Measurements from ENCODE around the gene FGD5.

The FGD5 gene

DNA sequence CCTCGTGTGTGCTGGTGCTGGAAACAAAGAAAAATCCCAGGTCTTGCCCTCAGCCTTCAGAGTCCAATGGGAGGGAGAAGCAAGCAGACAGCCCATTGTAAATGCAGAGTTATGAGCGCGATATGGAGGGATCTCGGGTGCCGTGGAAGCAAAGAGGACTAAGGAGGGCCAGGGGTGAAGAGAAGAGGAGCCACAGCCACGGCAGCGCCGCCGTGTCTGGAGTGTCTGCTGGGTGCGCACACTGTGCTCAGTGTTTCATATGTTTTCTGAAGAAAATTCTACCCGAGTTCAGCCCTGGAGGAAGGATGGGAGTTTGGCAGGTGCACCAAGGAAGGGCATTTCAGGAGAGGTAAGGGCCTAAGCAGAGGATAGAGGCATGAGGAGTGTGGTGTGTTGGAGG lies 92.9 kb downstream of the FGD5 start:
- no peak for DNase-seq

DNA sequence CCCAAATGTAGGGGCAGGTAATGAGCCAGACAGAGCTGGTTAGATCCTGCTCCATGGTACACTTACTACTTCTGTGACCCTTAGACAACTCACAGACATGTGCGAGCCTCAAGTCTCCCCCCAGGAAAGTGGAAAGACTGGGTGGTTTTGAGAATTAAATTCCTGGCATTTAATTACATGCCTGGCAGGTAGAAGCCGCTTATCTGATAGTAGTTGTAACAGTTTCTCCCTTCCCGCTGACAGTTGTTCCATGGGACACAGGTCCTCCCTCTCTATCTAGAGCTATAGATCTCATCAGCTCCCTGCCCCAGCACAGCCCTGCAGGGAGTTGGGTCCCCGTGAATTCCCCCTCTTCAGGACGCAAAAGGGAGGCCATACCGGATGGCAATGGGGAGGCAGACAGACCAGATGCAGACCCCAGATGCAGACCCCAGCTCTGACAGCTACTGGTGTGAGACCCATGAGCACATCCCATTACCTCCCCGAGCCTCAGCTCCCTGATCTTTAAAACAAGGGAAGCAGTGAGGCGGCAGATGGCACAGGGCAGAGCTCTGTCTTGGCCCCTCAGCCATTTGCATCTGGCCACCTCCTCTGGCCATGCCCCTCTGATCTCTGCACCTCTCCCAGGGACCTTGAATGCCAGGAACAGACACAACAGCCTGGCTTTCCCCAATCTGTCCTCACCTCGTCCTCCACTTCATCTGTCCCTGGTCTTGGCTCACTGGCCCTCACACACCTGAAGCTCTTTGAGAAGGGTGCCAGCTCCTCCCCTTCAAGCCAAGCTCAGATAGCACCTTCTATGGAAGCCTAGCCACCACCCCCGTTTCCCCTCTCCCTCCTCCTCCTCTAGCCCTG lies 94.5 kb downstream of the FGD5 start:
- DNase-seq: no peak

DNA sequence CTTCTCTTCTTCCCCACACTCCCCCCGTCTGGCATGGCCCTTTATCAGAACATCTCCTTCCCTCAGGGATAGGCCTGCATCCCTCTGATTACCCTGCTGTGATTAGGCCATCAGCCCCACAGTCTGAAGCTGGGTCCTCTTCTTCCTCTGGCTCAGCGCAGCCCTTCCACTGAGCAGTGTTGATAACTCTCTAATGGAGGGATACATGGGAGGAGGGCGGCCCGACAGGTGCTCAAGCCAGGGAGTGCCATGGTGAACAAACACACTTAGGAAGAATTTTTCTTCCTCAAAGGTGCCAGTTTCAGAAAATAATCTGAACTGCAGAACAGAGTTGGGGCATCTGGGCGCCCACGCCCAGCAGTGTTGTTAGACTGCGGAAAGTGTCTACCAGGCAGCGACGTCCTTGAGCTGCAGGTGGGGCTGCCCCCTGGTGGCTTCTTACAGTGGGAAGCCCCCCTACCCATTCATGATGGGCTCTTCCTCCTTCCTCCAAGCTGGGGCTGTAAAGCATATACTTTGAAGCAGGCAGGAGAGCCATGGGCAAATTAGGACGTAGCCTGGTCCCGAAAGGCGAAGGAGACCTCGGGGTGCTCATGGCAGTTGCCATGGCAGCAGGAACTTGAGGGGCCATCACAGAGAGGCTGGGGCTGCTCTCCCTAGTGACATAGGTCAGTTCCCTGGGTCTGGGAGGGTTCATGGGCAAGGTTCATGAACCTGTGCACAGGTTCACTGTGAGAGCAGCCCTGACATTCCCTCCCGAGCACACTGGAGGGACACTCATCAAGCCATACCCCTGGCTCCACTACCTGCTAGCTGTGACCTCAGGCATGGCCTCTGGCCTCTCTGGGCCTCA lies 95.4 kb downstream of the FGD5 start:
- no peak for DNase-seq

DNA sequence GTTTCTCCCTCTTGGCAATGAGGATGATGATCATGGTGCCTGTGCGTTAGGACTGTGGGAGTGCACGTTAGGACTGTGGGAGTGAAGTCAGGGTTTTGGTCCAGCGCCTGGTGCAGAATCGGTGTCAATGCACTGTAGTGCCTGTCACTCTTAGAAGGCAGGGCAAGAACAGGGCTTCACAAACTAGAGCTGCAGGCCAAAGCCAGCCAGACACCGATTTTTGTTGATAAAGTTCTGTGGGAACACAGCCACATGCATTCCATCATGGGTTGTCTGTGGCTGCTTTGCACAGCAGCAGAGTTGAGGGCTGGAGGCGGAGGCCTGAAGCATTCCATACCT lies 96.0 kb downstream of the FGD5 start:
- DNase-seq: no peak

DNA sequence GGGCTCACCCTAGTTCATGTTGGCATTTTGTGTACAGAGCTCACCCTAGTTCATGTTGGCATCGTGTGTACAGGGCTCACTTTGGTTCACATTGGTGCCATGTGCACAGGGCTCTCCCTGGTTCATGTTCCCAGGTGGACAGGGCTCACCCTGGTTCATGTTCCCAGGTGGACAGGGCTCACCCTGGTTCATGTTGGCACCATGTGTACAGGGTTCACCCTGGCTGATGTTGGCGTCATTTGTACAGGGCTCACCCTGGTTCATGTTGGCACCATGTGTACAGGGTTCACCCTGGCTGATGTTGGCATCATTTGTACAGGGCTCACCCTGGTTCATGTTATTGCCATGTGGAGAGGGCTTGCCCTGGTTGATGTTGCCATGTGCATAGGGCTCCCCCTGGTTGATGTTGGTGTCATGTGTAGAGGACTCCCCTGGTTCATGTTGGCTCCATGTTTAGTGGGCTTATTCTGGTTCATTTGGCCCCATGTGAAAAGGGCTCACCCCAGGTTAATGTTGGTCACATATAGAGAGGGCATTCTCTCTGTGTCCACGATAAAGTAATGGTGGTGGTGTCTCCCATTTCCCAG lies 97.0 kb downstream of the FGD5 start:
- DNase-seq: no peak

DNA sequence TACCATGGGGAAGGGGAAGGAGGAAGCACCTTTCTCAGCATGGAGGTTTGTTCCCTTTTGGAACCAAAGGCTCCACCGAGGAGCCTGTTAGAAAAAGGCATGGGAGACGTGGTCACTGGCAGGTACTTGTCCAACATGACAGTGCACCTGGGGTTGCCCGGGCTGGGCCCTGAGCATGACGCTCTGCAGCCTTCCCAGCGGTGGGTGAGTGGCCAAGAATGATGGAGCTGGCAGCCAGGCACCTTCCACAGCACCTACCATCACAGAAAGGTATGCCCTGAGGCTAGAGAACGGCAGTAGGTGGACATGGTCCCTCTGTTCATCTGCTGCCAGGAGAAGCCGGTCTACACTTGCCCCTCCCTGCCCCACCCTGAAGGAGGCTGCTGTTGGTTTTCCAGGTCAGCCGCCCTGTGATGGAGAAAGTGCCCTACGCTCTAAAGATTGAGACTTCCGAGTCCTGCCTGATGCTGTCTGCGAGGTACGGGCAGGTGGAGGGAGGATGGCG lies 99.6 kb downstream of the FGD5 start:
- DNase-seq: no peak

DNA sequence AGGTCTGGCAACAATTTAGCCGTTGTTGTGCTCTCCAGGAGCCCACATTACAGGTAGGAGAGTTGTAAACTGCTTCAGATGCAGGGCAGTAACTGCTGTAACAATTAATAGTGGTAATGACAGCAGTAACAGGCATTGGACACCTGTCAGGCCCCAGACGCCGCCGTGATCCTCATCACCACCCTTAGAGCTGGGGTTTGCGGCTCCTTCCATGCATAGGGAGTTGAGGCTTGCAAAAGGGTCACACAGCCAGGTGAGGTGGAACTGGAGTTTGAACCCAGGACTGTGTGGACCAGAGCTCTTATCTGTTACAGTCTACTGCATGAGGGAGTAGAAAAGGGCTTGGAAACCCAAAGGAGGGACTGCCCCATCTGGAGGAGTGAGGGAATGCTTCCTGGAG lies 101.8 kb downstream of the FGD5 start:
- no peak for DNase-seq

DNA sequence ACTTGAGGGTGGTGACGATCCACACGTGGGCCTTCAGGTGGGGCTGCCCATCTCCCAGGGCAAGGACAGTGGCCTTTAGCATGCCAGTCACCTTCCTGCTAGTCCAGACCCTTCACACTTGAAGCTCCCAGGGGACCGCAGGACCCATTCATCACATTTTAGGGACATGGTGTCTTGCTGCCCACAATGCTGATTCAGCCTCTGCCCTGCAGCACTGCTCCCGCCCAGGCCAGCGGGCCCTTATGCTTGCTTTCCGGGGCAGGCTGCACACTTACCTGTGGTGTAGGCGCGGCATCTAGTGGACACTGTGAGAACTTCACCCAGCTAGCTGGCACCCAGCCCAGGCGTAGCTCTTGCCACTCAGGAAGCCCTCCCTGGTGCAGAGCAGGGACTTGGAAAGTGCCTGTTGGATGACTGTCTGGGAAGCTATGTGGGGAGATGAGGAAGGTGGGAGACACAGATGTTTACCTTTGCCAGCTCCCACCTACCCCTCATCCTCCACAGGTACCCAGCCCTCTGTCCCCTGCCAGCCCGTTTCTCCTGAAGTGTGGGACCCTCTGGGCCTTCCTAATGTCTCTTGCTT lies 102.4 kb downstream of the FGD5 start:
- peak; percentile 74 for DNase-seq

DNA sequence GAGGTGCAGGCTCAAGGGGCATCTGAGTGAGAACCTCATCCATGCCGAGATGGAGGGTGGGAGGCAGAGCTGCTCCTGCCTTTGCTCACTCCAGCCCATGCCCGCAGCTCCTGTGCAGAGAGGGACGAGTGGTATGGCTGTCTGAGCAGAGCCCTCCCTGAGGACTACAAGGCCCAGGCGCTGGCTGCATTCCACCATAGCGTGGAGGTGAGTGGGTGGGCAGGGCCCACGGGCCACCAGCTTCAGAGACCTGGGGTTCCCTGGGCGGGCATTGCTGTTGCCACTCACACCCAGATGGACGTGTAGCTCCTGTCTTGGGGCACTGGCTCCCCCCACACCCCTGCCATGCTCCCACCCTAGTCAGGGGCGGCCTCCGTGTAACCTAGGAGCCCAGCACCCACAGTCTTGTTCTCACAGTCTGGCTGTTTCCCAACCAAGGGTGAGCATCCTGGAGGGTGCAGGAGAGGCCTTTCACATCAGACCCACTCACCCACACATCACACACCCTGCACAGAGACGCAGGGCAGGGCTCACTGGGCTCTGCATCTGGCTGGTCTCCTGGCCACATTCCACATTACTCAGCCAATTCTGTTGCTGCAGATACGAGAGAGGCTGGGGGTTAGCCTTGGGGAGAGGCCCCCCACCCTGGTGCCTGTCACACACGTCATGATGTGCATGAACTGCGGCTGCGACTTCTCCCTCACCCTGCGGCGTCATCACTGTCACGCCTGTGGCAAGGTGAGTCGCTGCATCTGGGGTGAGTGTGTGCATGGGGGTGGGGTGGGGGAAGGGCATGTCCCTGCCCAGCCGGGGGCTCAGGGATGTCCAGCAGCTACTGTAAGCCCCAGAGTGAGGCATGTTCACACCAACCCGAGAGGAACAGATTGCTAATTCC lies 103.3 kb downstream of the FGD5 start:
- no peak for DNase-seq

DNA sequence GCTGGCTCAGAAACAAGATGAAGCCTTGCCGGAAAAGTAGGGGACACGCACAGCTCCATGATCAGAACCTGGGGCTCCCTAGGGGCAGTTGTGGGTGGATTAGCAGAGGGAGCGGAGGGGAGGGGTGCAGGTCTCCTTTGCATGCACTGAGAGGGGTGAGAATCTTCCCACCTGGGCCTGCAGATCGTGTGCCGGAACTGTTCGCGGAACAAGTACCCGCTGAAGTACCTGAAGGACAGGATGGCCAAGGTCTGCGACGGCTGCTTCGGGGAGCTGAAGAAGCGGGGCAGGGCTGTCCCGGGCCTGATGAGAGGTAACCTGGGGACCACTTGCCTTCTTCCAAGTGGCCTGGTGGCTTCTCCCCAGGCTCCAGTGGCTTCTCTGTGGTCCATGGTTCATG lies 104.1 kb downstream of the FGD5 start:
- no peak for DNase-seq

DNA sequence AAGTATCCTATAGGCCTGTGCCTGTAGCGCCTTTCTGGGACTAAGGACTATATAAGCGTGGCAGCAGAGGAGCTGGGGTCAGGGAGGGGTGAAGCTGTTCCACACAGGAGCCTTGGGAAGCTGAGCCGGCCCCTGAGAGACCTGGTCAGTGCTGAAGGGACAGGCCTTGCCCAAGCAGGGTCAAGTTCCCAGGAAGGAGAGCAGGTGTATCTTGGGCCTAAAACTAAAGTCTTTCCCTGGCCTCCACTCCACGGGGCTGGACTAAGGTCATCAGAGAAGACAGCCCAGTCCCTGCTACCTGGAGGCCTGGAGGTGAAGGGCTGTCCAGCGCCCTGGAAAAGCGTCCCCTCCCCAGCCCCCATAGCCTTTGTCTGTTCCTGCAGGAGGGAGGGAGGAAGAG lies 104.7 kb downstream of the FGD5 start:
- DNase-seq: no peak

DNA sequence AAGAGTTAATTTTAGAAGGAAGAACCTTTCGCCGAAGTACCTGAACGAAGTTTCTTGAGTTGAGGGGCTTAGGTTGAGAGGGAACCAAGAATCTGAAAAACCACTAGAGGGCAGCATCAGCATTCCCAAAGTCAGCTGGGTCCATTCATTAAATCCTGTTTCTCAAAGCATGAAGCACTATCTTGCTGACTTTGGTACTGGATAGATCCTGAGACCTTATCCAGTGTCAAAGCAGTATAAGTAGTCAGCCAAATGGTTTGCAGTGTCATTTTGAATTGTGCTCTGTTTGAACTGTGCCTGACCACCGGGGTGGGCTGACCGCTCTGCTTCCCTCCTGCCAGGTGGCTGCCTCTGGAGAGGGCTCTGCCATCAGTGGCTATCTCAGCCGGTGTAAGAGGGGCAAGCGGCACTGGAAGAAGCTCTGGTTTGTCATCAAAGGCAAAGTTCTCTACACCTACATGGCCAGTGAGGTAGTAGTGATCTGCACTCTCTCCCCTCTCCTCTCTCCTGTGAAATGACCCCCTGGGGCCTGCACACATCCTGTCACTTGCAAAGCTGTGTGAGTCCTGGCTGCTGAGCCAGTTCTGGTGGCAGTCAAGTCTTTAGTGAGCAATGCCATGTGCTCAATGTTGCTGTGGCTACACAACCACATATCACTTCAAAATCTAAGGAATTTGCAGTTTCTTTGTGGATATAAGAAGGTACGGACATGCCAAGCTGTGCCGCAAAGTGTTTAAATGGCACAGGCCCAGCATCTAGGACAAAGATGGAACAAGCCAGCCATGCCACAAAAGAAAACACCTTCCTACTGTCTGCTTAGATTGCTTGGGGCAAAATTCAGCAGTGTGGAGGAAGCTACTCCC lies 107.2 kb downstream of the FGD5 start:
- peak; percentile 38 for DNase-seq

DNA sequence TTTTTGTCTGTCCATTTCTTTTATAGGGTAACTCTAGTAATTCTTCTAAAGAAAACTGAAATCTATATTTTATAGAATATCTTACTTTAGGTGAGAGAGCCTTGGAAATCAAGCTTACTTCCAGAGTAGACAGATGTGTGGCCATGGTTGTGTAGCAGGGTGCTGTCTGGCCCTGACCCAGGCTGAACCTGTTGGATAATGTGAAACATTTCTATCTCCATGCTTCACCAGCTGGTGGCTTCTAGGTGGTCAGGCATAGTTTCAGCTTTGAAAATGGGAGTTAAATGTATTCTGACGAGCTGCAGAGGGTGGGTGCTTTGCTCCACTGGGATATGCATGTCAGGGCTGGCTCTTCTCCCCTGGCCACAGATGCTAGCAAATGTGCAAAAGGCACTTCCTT lies 107.8 kb downstream of the FGD5 start:
- no peak for DNase-seq

DNA sequence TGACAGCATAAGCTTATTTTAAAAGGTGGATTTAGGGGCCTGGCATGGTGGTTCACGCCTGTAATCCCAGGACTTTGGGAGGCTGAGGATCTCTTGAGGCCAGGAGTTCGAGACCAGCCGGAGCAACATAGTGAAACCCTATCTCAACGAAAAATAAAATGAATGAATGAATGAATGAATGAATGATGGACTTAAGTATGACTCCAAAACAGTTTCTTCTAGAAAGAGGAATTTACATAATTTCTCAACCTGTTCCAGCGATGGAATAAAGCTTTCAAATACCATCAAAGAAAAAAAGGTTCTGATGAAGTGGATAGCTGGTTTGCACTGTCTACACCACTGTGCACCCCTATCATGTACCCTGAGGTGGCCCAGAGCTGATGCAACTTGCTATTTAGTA lies 108.5 kb downstream of the FGD5 start:
- no peak for DNase-seq

DNA sequence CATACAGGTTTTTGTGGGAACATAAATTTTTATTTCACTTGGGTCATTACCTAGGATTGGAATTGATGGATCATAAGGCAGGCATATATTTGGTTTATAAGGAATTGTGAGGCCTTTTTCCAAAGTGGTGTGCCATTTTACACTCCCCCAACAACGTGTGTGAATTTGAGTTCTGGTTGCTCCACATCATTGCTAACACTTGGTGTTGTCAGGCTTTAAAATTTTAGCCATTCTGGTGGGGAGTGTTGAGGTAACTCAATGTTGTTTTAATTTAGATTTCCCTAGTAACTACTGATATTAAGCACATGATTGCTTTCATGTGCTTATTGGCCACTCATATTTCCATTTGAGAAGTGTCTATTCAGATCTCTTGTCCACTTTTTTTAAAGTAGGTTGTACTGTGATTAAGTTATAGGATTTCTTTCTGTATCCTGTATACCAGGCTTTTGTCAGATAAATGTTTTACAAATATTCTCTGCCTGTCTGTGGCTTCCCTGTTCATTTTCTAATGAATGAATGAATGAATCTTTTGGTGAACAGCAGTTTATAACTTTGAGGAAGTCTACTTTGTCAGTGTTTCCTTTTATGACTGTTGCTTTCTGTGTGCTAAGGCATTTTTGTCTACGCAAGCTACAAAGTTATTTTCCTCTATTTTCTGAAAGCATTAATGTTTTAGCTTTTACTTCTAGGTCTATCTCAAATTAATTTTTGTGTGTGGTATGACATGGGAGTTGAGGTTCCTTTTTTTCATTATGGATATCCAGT lies 110.7 kb downstream of the FGD5 start:
- DNase-seq: no peak

DNA sequence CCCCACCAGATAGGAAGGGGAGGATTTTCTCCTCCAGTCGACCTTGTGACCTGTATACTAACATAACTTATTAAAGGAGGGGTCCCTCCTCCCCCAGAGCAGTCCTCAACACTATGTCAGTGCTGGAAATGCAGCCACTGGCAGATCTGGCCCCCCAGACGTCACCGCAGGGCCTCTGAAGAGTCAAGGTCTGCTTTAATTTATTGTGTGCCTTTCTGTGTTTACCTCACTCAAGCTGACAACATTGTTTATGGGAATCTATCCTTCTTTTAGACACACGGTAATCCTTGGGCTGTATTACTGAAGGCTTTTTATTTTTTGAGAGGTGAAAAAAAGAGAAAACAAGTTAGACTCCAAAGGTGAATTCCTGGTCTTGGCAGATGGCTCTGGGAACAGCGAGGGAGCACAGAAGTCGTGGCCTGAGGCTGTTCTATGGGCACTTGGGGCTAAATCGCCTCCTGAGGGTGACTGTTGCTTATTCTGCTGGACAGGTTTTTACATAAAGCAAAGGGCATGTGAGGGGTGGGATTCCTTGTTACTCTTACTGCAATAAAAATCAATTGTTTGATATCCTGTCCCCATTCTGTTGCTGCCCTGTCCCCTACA lies 115.2 kb downstream of the FGD5 start:
- no peak for DNase-seq

DNA sequence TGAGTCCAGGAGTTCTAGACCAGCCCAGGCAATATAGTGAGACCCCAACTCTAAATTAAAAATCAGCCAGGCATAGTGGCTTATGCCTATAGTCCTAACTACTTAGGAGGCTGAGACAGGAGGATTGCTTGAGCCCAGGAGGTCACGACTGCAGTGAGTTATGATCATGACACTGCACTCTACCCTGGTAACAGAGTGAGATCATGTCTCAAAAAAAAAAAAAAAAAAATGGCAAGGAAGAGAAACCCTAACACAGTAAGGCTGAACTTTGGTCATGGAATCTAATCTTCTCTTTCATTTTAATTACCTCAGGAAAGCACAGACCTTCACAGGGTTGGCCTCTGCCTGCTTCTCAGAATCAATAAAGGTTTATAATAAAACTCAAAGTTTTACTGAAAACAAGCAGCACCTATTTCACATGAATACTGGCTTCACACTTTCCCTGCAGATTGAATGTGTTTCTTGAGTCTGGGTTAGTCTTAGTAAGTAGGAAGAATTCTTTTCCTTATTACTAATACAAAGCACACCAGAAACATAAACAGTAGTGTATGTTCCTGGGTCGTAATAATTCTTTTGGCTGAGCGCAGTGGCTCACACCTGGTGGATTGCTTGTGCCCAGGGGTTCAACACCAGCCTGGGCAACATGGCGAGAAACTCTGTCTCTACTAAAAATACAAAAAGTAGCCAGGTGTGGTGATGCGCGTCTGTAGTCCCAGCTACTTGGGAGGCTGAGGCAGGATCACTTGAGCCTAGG lies 117.0 kb downstream of the FGD5 start:
- no peak for DNase-seq

DNA sequence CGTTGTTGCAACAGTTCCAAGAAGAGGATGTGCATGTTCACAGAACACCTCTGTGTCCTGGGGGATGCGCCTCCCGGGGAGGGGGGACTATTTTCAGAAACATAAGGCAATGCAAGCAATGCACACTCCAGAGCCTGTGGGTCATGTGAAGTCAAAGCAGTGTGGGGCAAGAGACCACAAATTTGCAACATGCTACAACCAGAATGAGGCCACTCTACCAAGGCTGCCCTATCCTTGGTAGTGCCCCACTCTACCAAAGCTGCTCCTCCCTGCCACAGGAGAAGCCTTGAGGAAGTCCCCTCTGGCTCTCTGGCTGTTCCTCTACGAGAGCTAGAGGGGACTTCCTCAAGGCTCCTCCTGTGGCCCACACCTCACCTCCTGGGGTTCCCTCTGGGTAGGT lies 120.2 kb downstream of the FGD5 start:
- DNase-seq: no peak

DNA sequence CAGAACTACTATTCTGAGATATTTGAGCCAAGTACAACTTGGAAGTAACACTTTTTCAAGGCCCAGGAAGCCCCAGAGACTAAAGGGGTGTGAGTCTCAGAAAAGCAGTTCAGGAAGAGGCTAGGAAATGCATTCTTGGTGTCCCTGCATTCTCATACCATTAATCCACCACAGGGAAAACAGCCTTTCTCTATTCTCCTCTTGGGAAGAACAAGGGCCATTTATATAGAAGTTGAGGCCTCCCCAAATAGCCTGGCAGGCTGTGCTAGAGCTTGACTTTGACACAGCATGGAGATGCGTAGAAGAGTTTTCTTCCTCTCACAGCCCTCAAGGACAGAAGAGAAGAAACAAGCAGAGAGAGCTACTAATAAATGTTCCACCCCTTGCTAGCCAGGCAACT lies 123.1 kb downstream of the FGD5 start:
- no peak for DNase-seq
